NCI-H2107 (cell line): ENCODE measurements around the gene NFRKB.
"Not testable (repeated sequence)": the region's sequence is repeated elsewhere in the genome, so short reads cannot be mapped to it uniquely, and the experiment has no call there.

ENCODE experiments used
- DNase-seq: peaks from one replicate; lab custom pipeline; 2025; lab: John Stamatoyannopoulos, UW

NFRKB gene

DNA sequence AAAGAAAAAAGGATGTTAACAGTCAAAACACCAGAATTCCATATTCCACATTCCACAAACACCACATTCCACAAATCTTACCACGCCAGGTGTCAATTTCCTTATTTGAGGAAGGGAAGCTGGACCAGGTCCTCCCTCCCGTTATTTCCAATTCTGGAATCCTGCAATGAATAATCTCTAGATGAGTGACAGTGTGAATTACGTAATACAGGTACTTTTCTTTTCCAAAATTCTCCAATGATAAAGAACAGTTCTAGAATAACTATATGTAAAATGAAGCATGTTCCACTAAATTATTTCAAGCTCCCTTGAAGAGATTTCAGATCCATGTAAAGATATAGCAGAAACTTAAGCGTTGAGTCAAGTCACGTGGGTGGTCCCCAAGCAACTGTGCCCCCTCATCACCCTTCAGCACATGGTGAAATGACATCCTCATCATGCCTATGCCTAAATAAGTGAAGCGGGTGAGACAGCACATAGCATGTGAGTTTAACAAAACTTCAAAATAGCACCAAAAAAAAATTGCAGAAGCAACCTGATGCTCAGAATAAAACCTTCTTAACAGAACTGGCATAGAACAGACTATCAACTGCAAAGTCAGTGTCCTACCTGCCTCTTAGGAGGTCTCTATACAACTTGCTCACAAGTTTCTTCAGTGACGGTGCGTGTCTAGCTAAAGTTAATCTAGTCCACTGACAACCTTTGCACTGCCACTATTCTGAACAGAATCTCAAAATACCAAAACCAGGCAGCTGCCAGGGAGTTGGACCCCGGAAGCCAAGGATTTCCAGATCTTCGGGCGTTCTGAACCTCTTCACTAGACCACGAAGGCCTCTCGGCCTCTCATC is 876 bp downstream of the NFRKB start:
- DNase-seq, result no peak

DNA sequence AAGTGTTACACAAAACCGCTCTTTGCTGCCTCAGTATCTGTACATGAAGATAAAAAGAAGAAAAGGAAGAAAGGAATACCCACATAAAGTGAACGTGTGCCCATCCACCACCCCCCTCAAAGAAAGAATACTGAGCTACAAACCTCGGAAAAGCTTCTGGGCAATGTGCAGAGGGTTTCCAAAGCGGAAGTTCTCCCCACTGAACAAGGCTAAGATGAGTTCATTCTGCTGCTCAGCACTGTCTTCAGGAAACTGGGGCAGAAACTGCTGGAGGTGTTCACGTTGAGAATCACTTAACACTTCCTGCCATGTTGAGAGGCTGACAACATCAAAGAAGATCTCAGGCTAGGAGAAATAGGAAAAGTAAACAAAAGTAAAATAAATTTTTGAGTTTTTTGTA is 6.9 kb downstream of the NFRKB start:
- no peak for DNase-seq

DNA sequence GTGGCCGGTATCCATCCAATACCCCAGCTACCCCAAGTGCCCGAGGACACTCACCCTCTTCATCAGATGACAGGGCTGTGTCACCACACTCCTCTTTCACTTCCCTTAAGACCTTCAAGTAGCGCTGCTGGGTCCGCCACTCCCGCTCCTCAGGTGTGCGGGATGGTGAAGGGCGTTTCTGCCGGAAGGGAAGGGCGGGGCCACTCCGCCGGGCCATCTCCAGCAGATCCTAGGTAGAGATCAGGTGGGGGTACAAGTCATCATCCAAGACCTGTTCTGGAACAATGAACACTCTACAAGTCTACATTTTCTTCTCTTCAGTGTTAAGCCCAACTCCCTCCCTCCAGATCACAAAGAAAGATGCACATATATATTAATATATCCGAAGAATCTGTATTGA is 10.0 kb downstream of the NFRKB start:
- DNase-seq, result no peak

DNA sequence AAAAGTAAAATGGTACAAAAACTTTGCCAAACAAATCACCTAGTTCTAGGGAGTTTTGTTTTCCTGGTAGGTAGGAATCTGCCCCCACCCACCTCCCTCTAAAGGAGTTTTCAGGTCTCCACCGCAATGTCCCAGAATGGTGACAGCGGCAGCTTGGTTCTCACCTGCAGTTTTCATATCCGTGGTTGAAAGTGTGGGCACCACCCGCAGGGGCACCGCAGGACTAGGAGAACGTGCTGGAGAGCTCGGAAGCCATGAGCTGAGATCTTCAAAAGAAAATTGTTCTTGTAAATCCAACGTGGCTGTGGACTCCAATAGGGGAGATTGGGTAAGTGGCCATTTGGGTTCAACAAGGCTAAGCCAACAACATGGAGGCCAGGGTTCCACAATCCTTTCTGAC is 10.8 kb downstream of the NFRKB start:
- no peak for DNase-seq

DNA sequence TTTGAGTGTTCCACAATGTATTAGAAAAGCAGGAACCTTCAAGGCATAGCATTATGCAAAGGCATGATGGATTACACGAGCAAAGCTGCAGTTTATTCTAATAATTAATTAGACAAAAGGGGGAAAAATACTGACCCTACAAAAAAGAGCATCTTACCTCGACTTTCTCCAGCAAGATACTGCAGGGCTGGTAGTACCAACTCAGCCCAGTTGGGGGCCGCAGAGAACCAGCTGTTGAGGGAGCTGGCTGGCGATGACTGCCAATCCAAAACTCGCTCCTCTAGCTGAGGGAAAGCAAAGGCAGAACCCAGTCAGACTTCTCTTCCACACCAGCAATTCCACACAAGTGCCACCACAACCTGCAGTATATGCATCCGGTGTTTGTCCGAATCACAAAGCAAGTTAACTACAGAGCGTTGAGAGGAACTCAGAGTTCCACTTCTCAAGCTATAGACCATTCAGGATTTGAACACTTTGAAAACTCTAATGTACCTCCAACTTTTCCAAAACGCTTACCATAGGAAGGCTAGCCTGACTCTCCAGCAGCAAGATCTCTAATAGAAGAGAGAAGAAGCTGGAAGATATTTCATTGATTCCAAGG is 13.7 kb downstream of the NFRKB start:
- DNase-seq, result peak; percentile 8

DNA sequence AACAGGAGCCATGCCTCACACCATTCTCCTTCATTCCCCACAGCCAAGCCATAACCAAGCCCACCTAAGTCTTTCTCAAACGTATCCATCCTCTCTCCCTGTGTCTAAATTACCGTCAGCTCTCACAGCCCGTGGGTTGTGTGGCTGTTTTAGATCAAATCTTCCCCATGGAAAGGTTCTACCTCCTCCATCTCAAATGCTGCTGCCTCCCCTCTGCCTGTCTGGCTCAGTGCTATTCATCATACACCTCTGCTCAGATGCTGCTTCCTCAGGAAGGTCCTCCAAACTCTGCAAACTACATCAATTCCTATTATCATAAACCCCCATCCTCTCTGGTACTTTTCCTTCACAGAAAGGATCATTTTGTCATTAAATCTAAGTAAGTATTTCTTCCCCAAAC is 15.1 kb downstream of the NFRKB start:
- DNase-seq, result no peak

DNA sequence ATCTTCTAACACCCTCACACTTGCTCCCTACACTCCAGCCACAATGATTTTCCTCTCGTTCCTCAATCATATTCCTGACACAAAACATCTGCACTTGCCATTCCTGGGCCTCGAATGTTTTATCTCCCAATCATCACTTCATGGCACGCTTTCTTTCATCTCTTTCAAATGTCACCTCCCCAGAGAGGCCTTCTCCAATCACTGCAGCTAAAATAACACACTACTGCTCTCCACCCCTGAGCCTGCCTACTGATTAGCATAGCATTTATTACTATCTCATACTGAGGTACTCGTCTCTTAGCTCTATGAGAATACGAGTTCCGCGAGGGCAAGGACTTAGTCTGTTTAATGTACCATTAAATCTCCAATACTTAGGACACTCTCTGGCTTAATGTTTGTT is 23.5 kb downstream of the NFRKB start:
- no peak for DNase-seq

DNA sequence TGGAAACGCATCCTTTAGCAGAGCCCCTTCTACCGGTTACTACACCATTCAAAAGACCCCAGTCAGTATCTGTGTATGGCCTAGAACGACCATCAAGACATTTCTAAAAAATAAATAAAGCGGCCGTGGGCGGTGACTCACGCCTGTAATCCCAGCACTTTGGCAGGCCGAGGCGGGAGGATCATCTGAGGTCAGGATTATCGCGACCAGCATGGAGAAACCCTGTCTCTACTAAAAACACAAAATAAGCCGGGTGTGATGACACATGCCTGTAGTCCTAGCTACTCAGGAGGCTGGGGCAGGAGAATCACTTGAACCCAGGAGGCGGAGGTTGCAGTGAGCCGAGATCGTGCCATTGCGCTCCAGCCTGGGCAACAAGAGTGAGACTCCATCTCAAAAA is 26.8 kb downstream of the NFRKB start:
- not testable (repeated sequence) for DNase-seq

DNA sequence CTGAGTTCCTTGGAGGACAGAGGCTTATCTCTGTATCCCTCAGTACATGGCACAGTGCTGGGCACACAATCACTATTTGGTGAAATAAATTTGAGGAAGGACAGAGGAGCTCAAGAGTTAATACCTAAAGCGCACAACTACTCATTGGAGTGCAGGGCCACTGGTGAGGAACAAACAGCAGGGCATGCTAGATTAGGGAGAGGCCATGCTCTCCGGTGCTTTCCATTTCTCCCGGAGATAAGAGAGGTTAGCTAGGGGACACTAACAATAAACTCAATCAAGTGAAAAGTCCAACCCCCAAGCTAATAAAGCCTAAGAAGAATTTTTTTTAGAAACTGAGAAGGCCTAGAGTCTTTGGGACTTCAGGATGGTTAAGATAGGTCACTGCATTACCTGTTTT is 29.1 kb downstream of the NFRKB start:
- DNase-seq, result no peak

DNA sequence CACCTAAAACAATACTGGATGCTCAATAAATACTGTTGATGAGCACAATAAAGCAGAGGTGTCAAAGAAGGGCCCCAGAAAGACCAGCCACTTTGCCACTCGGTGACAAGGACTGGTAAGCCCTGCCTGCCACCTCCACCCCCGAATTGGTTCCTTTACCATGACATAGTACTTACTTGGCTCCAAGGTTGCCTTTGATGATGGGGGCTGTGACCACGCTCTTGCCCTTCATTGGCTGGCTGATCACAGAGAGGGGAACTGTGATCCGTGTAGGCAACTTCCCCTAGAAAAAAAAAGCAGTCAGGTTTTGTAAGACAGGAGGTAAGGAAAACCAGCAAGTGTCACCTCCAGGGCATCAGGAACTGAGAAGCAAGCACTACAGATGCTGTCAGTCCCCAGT is 29.7 kb downstream of the NFRKB start:
- no peak for DNase-seq

DNA sequence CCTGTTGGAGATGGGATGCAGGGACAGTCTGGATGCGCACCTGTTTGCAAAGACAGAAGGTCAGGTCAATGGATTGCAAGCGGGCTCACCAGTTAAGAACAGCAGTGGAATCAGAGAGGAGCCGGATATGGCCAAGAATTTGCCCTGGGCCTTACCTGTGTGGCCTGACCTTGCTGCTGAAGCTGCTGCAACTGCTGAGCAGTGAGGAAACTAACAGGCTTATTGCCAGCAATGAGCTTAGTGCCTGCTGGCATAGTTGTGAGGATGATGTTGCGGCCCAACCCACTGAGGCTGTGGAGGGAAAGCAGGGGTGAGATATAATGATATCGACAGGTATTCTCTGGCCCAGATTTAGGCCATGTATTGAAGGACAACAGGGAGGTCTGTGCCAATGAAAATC is 30.6 kb downstream of the NFRKB start:
- DNase-seq, result no peak

DNA sequence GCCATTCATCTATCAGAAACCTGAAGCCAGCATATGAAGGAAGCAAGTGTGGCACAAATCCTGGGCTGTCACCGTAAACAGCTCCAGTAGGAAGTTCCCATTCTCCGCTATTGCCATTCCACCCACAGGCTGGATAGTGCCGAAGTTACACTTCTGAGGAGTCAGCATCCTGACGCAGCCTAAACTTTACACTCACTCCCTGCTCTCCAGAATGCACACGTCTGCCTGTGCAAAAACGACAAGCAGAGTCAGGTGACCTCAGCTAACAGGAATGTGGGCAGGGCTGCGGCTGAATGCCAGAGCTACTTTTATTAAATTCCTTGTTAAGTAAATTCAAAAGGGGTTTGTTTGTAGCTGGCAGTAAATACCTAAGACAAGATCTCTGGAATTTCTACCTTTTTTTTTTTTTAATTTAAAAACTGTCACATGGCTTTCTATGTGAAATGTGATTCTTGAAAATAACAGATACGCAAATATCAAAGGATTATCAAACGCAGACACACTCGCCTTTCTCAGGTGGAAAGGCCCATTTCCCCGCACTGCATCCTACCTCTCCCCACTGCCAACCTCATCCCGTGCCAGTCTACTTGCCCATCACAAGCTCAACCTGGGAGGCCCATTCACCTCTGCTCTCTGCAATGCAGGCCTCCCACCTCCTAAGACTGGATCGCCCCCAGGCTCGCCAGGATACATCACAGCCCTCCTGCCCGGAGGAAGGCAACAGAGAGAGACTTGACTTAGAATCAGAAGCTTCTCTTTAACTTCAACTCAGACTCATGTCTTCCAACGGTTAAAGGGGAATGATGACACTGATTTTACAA is 33.5 kb downstream of the NFRKB start:
- DNase-seq, result no peak

DNA sequence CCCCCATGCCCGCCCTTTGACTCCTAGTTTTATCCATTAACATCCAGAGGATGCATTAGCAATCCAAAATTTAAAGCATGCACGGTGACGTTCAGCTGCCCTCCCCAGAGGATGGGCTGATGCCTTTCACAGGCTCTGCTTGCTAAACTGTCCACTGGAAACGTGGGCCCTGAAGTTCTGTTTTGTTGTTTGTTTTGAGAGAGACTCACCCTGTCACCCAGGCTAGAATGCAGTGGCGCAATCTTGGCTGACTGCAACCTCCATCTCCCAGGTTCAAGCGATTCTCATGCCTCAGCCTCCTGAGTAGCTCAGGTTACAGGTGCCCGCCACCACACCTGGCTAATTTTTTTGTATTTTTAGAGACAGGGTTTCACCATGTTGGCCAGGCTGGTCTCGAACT is 39.3 kb downstream of the NFRKB start:
- DNase-seq, result no peak

DNA sequence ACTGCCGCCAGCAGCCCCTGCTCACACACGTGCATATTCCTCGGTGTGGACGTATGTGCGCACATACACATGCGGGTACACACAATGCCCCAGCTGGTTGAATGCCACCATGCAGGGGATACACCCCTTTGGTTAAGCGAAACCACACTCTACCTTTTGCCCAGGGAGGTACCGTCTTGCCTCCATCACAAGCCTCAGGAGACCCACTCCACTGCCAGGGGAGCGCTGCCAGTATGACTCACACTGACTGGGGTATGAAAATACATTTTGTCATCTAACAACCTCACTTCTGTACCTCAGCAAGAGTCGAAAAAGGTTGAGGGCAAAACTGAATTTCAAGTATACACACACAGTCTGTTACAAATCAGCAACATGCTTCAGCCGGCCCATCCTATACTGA is 40.3 kb downstream of the NFRKB start:
- DNase-seq, result no peak

DNA sequence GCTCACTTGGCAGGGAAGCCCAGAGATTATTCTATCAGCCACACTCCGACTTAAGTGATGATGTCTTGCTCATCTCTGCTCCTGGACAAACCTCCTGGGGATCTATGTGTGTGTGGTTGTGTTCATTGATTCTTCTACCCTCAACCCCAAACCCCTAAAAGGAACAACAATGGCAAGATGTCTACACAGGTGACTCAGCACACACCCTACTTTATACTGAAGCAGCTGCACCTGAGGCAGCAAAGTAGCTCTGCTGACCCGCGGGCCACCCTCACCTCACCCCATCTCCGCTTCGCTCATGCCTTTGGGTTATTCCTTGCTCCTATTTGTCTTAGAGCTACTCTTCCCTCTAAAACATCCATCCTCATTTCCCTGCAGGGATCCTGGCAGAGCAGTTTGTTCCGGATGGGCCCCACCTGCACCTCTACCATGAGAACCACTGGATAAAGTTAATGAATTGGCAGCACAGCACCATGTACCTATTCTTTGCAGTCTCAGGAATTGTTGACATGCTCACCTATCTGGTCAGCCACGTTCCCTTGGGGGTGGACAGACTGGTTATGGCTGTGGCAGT is 41.1 kb downstream of the NFRKB start:
- DNase-seq, result no peak

DNA sequence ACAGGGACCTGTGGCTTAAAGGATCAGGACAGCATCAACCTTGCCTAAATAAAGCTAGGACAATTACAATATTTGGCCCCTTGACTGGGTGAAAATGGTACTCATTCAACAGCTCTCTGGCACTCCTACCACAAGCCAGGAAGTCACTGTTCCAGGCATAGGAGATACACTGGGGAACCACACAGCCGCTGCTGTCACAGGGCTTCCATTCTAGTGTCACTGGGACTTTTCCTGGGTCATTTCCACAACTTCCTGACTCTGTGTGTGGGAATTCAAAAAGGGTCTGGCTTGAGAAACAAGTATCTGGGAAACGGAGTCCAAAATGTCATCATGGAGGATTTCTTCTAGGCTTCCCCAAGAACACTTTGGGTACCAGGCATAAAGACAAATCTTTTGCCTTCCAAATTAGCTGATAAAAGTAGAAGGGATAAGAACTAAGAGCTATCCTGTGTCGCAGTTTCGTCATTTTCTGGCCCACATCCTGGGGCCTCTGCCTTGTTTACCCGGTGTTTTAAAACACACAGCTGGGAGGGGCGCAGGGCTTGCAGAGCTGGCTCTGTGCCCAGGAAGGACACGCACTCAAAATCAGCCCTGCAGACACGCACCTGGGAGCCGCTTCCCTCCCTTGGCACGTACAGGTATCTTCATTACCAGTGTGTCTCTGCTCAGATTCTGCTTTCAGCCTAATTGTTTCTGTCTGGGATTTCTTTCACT is 41.7 kb downstream of the NFRKB start:
- peak; percentile 87 for DNase-seq

DNA sequence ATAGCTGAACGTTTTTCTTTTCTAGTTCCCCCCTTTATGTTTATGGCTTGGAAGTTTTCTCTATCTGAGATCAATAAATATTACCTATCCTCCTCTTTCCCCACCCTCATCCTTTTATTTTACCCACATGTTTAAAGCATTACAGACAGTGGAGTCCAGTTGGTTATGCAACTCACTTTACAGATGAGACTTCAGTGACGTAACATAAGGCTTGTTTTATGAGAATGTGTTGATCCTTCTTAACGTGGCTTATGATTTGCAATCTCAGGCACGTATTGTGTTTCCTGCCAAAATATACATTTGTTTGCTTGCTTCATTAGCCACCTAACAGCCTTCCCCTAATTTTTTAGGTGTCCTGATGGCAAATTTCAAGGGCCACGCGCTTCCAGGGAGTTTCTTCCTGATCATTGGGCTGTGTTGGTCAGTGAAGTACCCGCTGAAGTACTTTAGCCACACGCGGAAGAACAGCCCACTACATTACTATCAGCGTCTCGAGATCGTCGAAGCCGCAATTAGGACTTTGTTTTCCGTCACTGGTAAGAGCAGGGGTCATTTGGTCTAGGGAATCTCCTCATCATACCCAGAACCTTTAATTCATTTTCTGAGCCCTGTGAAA is 43.1 kb downstream of the NFRKB start:
- no peak for DNase-seq

DNA sequence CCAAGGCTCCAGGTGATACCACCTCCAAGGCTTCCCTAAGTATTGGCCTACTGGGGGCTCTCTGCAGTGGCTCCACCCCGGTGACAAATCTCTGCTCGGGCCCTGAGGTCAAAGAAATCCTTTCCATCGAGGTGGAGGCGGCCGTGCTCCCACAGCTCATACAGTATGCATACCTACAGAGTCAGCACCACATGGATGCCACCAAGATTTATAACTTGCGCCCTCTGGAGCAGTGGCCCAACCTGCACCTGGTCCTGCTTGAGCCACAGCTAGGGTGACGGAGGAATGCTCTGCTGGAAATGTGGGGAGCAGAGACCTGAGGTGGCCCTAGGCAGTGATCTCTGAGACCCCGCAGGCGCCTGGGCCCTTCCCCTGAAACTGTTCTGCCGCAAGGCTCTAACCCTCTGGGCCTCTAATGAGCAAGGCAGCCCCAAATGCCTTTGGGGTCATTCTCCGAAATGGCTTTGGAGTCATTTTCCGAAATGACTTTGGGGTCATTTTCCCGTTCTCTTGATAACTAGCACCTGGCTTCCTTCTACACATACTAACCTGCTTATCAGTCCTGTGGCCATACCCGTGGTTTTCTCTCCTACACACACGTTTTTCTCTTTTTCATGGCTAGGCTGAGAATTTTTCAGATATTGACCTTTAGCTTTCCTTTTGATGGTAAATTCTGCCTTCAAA is 45.8 kb downstream of the NFRKB start:
- DNase-seq, result no peak

DNA sequence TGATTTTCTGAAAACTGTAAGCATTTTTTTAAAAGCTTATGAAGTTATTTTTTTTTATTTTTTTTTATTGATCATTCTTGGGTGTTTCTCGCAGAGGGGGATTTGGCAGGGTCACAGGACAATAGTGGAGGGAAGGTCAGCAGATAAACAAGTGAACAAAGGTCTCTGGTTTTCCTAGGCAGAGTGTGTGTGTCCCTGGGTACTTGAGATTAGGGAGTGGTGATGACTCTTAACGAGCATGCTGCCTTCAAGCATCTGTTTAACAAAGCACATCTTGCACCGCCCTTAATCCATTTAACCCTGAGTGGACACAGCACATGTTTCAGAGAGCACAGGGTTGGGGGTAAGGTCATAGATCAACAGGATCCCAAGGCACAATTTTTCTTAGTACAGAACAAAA is 48.0 kb downstream of the NFRKB start:
- not testable (repeated sequence) for DNase-seq

DNA sequence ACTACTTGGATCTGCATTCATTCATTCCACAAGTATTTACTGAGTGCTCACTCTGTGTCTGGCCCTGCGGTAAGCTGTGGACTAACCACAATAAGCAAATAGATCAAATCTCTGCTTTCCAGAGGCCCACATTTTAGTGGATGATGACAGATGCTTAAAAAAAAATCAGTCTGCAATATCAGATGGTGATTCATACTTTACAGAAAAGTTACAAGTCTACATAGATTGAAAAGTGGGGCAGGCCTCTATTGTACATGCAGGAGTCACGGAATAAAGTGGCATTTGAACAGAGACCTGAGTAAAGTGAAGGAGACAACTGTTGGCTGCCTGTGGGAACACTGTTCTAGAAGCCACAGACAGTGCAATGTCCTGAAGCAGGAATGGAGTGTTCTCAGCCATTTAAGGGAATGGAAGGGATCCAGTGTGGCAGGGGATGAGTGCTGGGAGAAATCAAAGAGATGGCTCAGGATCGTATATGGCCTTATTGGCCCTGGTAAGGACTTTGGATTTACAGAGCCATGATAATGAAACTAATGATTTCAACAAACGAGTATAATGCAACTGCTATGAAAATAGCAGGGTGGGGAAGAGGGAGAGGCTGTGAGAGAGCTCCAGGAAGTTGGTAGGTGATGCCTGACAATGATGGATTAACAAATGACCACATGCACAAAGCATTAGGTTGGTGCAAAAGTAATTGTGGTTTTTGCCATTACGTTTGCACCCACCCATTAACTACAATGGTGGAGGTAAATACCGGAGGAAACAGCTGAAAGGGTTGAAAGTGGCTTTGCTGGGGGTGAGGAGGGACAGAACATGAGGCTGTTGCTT is 48.7 kb downstream of the NFRKB start:
- DNase-seq, result no peak
